Lung (tissue), 12 donors: Measurements from ENCODE around the gene PDGFB. TPM values are rescaled to one million over a fixed set of nuclear protein-coding genes. Genes with fewer than 3 reads are reported as not detected.
A peak's percentile ranks its signal among the peaks of the same experiment; 100 is the strongest.

Experiments
- ATAC-seq: fragments of 200-7000 bp; cut with Tn5 transposase; one replicate; pipeline ENCODE4 v1.9.1; 2020; ENCODE audit warnings: moderate number of reproducible peaks; ENCODE audit not compliant: insufficient read depth, low FRiP score
- DNase-seq, 3 donors: peaks; one replicate each; pipeline ENCODE4 v3.0.0-alpha.2; 2013 to 2017
- H3K27ac ChIP-seq, 2 donors: one replicate each; pipeline ENCODE4 v1.5.1; 2013; ENCODE audit warnings: mild to moderate bottlenecking in 2 of 2, moderate library complexity in 2 of 2, control low read depth in 1 of 2, inconsistent platforms in 1 of 2, low read depth in 1 of 2, low read length in 1 of 2
- H3K27me3 ChIP-seq, 3 donors: one replicate each; pipeline ENCODE4 v1.5.1; 2013; ENCODE audit warnings: low read length in 2 of 3; ENCODE audit not compliant: control insufficient read depth in 3 of 3, insufficient read depth in 3 of 3
- H3K36me3 ChIP-seq, 4 donors: one replicate each; pipeline ENCODE4 v1.5.1; 2013; ENCODE audit warnings: low read length in 4 of 4, mild to moderate bottlenecking in 1 of 4, moderate library complexity in 1 of 4; ENCODE audit not compliant: control insufficient read depth in 4 of 4, insufficient read depth in 4 of 4
- H3K4me1 ChIP-seq, 5 donors: one replicate each; pipeline ENCODE4 v1.5.1; 2013; ENCODE audit warnings: low read length in 5 of 5, mild to moderate bottlenecking in 2 of 5, moderate library complexity in 1 of 5; ENCODE audit not compliant: control insufficient read depth in 5 of 5, insufficient read depth in 5 of 5
- H3K4me3 ChIP-seq: one replicate; pipeline ENCODE4 v1.5.1; 2013; ENCODE audit warnings: mild to moderate bottlenecking, control low read depth, moderate library complexity
- H3K9ac ChIP-seq, 2 donors: one replicate each; pipeline ENCODE4 v1.5.1; 2013; ENCODE audit warnings: low read length in 2 of 2, control low read depth in 1 of 2; ENCODE audit not compliant: insufficient read depth in 1 of 2
- H3K9me3 ChIP-seq, 4 donors: one replicate each; pipeline ENCODE4 v1.5.1; 2013; ENCODE audit warnings: low read length in 3 of 4, mild to moderate bottlenecking in 1 of 4, moderate library complexity in 1 of 4; ENCODE audit not compliant: control insufficient read depth in 4 of 4, insufficient read depth in 3 of 4
- CTCF ChIP-seq: IDR thresholded peaks from 2 replicates; pipeline ENCODE4 v1.5.1; 2012; ENCODE audit warnings: mild to moderate bottlenecking; ENCODE audit errors: control extremely low read depth, extremely low read depth
- WGBS, 2 donors: extraction: QIAGEN DNeasy Blood & Tissue Kit; methylation state at CpG; one replicate each; pipeline ENCODE4 v1.1.7; 2013; 5-methylcytosine and 5-hydroxymethylcytosine counted together
- polyA plus RNA-seq, 2 donors: library from polyadenylated mRNA; stranded (reverse); fragments of 200-250 nt; gene quantifications; one replicate each; pipeline ENCODE4 v1.2.1, GENCODE V29; 2013
- total RNA-seq, 2 donors: library from RNA; depleted of rRNA in 1 of 2; stranded (reverse); fragments of >200 nt in 1 of 2; gene quantifications; one replicate each; pipeline ENCODE4 v1.2.1, GENCODE V29; 2014 to 2021
- donor health status: control.
- donor health status: control.
- donor health status: Bipolar disorder and iron deficiency.
- donor health status: healthy.
- donor health status: DM: yes; HTN: yes; CAD: no.

PDGFB gene
- total and polyA plus RNA-seq, 4 donors, result 9.8 to 56.7 (median 29.5) TPM

GRCh38 chr22:39237318-39238100 is 7.3 kb downstream of the PDGFB start:
- Histone ChIP-seq H3K36me3 (peaks cover 0 to 3% (median 0%) of the 10 kb centered on the region in 4 donors), H3K4me1 (peaks cover 5 to 69% (median 49%) of the 10 kb centered on the region in 5 donors), H3K9me3 (no peaks in the 10 kb centered on the region), H3K27ac (peak overlapping the region; percentile 51 to 54), H3K9ac (peak overlapping the region in 1 of 2 donors; percentile 47), H3K4me3 (no peak overlapping the region), H3K27me3 (no peaks in the 10 kb centered on the region)
- TF ChIP-seq CTCF, result no peak
- ATAC-seq (no peak), DNase-seq (peak; percentile 47 to 64 (median 59))
- 26 to 30% methylated on average over 22 of the region's 22 CpGs for WGBS, 2 donors

- TF ChIP-seq CTCF, result no peak
Observed at GRCh38 chr22:39236321-39237317, 8.2 kb downstream of the PDGFB start.

GRCh38 chr22:39234867-39235687 is 9.7 kb downstream of the PDGFB start:
- H3K36me3 ChIP-seq, result peaks cover 0 to 7% (median 0%) of the 10 kb centered on the region in 4 donors
- no peaks in the 10 kb centered on the region for H3K9me3 ChIP-seq
- no peak for TF ChIP-seq CTCF
- peak in 2 of 3 donors; percentile 47 to 59 for DNase-seq
- no peak overlapping the region for H3K9ac ChIP-seq
- no peaks in the 10 kb centered on the region for H3K27me3 ChIP-seq
- WGBS, 2 donors, result 16 to 26% methylated on average over 27 to 29 of the region's 29 CpGs
- no peak overlapping the region for H3K4me3 ChIP-seq
- ATAC-seq, result no peak
- H3K4me1 ChIP-seq, result peaks cover 3 to 58% (median 38%) of the 10 kb centered on the region in 5 donors
- H3K27ac ChIP-seq, result peak overlapping the region; percentile 69 to 79

More at GRCh38 chr22:39236321-39237317, 8.2 kb downstream of the PDGFB start:
- Histone ChIP-seq H3K9me3 (no peaks in the 10 kb centered on the region), H3K4me1 (peaks cover 5 to 64% (median 44%) of the 10 kb centered on the region in 5 donors), H3K36me3 (peaks cover 0 to 5% (median 0%) of the 10 kb centered on the region in 4 donors), H3K4me3 (no peak overlapping the region), H3K27ac (peak overlapping the region; percentile 69), H3K27me3 (no peaks in the 10 kb centered on the region), H3K9ac (no peak overlapping the region)
- whole genome bisulfite sequencing, 2 donors, result 24 to 29% methylated on average over 37 of the region's 37 CpGs
- no peak for ATAC-seq
- DNase-seq, result peak; percentile 60 to 74 (median 61)
